ENCODE measurements around the gene TTC27.

DNA sequence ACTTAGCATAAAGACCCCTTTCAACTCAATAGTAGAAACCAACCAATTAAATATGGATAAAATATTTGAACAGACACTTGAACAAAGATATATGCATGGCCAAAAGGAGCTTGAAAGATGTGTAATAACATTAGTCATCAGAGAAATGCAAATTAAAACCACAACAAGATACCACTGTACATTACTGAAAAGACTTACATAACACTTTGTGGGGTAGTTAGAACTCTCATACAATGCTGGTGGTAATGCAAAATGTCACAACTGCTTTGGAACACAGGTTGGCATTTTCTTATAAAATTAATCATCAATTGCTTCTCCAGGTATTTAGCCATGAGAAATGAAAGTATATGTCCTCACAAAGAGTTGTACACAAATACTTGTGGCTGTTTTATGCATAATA, 60.7 kb downstream of the TTC27 start:
- TF ChIP-seq, protein P1, sequence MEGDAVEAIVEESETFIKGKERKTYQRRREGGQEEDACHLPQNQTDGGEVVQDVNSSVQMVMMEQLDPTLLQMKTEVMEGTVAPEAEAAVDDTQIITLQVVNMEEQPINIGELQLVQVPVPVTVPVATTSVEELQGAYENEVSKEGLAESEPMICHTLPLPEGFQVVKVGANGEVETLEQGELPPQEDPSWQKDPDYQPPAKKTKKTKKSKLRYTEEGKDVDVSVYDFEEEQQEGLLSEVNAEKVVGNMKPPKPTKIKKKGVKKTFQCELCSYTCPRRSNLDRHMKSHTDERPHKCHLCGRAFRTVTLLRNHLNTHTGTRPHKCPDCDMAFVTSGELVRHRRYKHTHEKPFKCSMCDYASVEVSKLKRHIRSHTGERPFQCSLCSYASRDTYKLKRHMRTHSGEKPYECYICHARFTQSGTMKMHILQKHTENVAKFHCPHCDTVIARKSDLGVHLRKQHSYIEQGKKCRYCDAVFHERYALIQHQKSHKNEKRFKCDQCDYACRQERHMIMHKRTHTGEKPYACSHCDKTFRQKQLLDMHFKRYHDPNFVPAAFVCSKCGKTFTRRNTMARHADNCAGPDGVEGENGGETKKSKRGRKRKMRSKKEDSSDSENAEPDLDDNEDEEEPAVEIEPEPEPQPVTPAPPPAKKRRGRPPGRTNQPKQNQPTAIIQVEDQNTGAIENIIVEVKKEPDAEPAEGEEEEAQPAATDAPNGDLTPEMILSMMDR (IDR thresholded peaks at IDR 0.05; ENCODE audit: borderline replicate concordance, extremely low read depth, low read length, poor library complexity, severe bottlenecking) = no peak
- no peak for TF ChIP-seq EZH2 (IDR thresholded peaks at IDR 0.05; ENCODE audit: borderline replicate concordance, low read depth, low read length, severe bottlenecking)

All from DND-41 (cell line).